Measurements from ENCODE around the gene DYRK1A. TPM values are rescaled to one million over a fixed set of nuclear protein-coding genes. Genes with fewer than 3 reads are reported as not detected.

DYRK1A gene
- total RNA-seq, 1 experiment from 2014 or later = 48.7 TPM

DNA sequence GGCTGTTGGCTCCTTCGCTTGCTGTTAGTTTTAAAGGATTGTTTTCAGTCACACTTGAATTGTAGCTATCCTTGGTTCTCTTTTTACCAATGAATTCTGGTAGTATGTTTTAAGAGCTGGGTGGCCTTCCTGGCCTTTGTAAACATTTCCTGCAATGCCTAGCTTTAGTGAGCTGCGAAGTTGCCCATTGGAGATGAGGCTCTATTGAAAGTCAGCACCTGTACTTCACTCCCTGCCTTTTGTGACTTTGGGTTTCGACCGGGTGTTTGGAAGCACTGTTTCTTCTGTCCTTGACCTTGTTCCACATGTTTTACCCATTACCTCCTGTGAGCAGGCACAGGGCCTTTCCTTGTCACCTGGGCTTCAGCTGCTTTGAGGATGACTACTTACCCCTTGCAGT, 64.7 kb downstream of the DYRK1A start:
- DNase-seq = no peak
- Histone ChIP-seq H2AFZ (ENCODE audit: low read length) (no peak overlapping the region), H3K9me2 (replicated peaks; ENCODE audit: low read length) (no peaks in the 10 kb centered on the region), H3K36me3 (ENCODE audit: low read depth, low read length) (peaks cover 14% of the 10 kb centered on the region; the same call in 1 of the 2 replicates), H3K9ac (ENCODE audit: low read length) (no peak overlapping the region), H3K79me2 (ENCODE audit: low read length) (peaks cover 94% of the 10 kb centered on the region), H3K9me3 (ENCODE audit: low read length) (no peaks in the 10 kb centered on the region), H3K27ac (ENCODE audit: low read length) (no peak overlapping the region), H3K4me1 (ENCODE audit: insufficient read depth, low read length) (no peaks in the 10 kb centered on the region), H3F3A (ENCODE audit: low read length, unreplicated experiment) (no peaks in the 10 kb centered on the region), H3K27me3 (ENCODE audit: low read length) (no peaks in the 10 kb centered on the region), H3K4me2 (ENCODE audit: low read length) (no peak overlapping the region), H4K20me1 (ENCODE audit: low read length) (peaks cover 26% of the 10 kb centered on the region), H3K4me3 (ENCODE audit: low read length) (no peak overlapping the region)
- POLR2A ChIA-PET (ENCODE audit: unreplicated experiment) = no interaction called here
- ATAC-seq = no peak
- CTCF ChIA-PET = no interaction called here
- TF ChIP-seq EZH2phosphoT487 (IDR thresholded peaks at IDR 0.05; ENCODE audit: borderline replicate concordance, low read length) = no peak
- no peak for TF ChIP-seq CTCF (conservative IDR thresholded peaks at IDR 0.05; ENCODE audit: low read depth, low read length)
- TF ChIP-seq EZH2 (IDR thresholded peaks at IDR 0.05; ENCODE audit: low read length, unreplicated experiment) = no peak
- BruUV-seq (replicated peaks) = no TSS peak
- intact Hi-C loops (cut with micrococcal nuclease) = no loop called here

DNA sequence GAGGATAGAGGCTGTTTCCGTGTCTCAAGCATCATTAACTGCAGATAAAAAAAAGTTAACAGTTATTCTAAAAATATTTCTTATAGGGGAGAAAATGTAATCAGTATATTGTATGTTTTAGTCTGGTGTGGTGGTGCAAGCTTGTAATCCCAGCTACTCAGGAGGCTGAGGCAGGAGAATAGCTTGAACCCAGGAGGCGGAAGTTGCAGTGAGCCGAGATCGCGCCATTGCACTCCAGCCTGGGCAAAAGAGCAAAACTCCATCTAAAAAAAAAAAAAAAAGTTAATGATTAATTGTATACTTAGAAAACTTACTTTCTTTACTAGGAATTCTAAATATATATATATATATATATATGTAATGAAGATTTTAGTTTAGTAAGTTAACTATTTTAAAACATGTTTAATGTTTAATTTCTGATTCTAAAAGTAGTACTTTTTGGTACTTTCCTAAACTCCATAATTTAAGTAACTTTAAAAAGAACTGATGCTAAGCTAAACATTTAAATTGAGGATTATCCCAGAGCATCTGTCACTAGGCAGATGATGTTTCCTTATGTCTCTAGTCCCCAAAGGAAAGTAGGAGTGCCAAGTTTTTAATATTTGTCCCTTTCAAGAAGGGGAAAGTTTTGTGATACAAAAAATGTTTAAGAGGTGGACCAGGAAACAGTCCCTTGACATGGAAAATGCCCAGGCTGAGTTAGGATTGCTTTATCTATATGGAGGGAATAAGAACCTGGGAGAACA, 66.3 kb downstream of the DYRK1A start:
- Histone ChIP-seq H3K4me1 (ENCODE audit: insufficient read depth, low read length) (no peaks in the 10 kb centered on the region), H3K9me2 (replicated peaks; ENCODE audit: low read length) (no peaks in the 10 kb centered on the region), H3K9me3 (ENCODE audit: low read length) (no peaks in the 10 kb centered on the region), H3K4me3 (ENCODE audit: low read length) (no peak overlapping the region), H3K36me3 (ENCODE audit: low read depth, low read length) (peaks cover 13% of the 10 kb centered on the region; the same call in 1 of the 2 replicates), H3K27ac (ENCODE audit: low read length) (no peak overlapping the region), H3K9ac (ENCODE audit: low read length) (no peak overlapping the region), H3F3A (ENCODE audit: low read length, unreplicated experiment) (no peaks in the 10 kb centered on the region), H2AFZ (ENCODE audit: low read length) (no peak overlapping the region), H3K79me2 (ENCODE audit: low read length) (peaks cover 97% of the 10 kb centered on the region), H3K4me2 (ENCODE audit: low read length) (no peak overlapping the region), H3K27me3 (ENCODE audit: low read length) (no peaks in the 10 kb centered on the region), H4K20me1 (ENCODE audit: low read length) (peaks cover 39% of the 10 kb centered on the region)
- no peak for ATAC-seq
- intact Hi-C loops (cut with micrococcal nuclease) = no loop called here
- DNase-seq = no peak
- BruUV-seq (replicated peaks) = no TSS peak
- ChIA-PET CTCF (no interaction called here), POLR2A (ENCODE audit: unreplicated experiment) (no interaction called here)
- TF ChIP-seq EZH2 (IDR thresholded peaks at IDR 0.05; ENCODE audit: low read length, unreplicated experiment) (no peak), EZH2phosphoT487 (IDR thresholded peaks at IDR 0.05; ENCODE audit: borderline replicate concordance, low read length) (no peak), CTCF (conservative IDR thresholded peaks at IDR 0.05; ENCODE audit: low read depth, low read length) (no peak)

DNA sequence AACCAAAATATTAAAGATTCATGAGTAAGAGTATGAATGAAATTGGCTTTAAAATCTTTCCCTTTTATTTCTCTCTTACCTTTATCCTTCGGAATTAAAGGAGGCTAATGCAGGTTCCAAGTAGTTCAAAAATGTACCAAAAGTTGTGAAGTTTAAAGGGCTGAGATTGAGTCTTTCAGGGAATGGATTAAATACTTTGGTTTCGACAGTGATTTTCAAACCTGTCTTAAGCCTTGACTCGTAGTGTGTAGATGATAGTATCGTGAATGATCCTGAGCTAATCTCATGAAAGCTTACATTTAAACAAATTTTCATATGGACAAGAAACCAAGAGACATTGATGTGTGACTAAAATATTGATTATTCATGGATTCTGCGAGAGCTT, 66.9 kb downstream of the DYRK1A start:
- no peak for DNase-seq
- Histone ChIP-seq H3K4me1 (ENCODE audit: insufficient read depth, low read length) (no peaks in the 10 kb centered on the region), H4K20me1 (ENCODE audit: low read length) (peaks cover 44% of the 10 kb centered on the region), H3K27ac (ENCODE audit: low read length) (no peak overlapping the region), H3K27me3 (ENCODE audit: low read length) (no peaks in the 10 kb centered on the region), H3K9ac (ENCODE audit: low read length) (no peak overlapping the region), H3F3A (ENCODE audit: low read length, unreplicated experiment) (no peaks in the 10 kb centered on the region), H3K9me2 (replicated peaks; ENCODE audit: low read length) (no peaks in the 10 kb centered on the region), H2AFZ (ENCODE audit: low read length) (no peak overlapping the region), H3K4me2 (ENCODE audit: low read length) (no peak overlapping the region), H3K9me3 (ENCODE audit: low read length) (no peaks in the 10 kb centered on the region), H3K36me3 (ENCODE audit: low read depth, low read length) (peaks cover 10% of the 10 kb centered on the region; the same call in 1 of the 2 replicates), H3K4me3 (ENCODE audit: low read length) (no peak overlapping the region), H3K79me2 (ENCODE audit: low read length) (peaks cover 97% of the 10 kb centered on the region)
- ATAC-seq = no peak
- POLR2A ChIA-PET (ENCODE audit: unreplicated experiment) = no interaction called here
- intact Hi-C loops (cut with micrococcal nuclease) = no loop called here
- CTCF ChIA-PET = no interaction called here
- TF ChIP-seq EZH2phosphoT487 (IDR thresholded peaks at IDR 0.05; ENCODE audit: borderline replicate concordance, low read length) (no peak), EZH2 (IDR thresholded peaks at IDR 0.05; ENCODE audit: low read length, unreplicated experiment) (no peak), CTCF (conservative IDR thresholded peaks at IDR 0.05; ENCODE audit: low read depth, low read length) (no peak)
- no TSS peak for BruUV-seq (replicated peaks)
